HepG2 (cell line): Measurements from ENCODE around the gene SUN5.

Experiments used
- AKAP8 ChIP-seq: sonication (generic); formaldehyde crosslinking; IDR thresholded peaks from 2 replicates; pipeline ENCODE4 v1.5.1; 2020; ENCODE audit warnings: mild to moderate bottlenecking, missing genetic modification reagents
- BCLAF1 ChIP-seq: fragments of 450-650 bp; IDR thresholded peaks from 2 replicates; pipeline ENCODE4 v1.6.1; 2017; ENCODE audit warnings: mild to moderate bottlenecking
- ZNF274 ChIP-seq: sonication (generic); formaldehyde crosslinking; IDR thresholded peaks from 2 replicates; pipeline ENCODE4 v1.5.1; 2020; ENCODE audit warnings: mild to moderate bottlenecking, missing genetic modification reagents
- TF ChIP-seq, protein P1 (sequence below): sonication (generic); formaldehyde crosslinking; IDR thresholded peaks from 2 replicates; pipeline ENCODE4 v1.5.1; 2020; ENCODE audit warnings: missing genetic modification reagents, mild to moderate bottlenecking, borderline replicate concordance

GRCh38 chr20:33026072-33026778 is 22.0 kb upstream of the SUN5 start:
- TF ChIP-seq ZNF274 (CRISPR knock-in tag) (no peak), BCLAF1 (no peak), AKAP8 (peak; percentile 91)
- TF ChIP-seq, protein P1, sequence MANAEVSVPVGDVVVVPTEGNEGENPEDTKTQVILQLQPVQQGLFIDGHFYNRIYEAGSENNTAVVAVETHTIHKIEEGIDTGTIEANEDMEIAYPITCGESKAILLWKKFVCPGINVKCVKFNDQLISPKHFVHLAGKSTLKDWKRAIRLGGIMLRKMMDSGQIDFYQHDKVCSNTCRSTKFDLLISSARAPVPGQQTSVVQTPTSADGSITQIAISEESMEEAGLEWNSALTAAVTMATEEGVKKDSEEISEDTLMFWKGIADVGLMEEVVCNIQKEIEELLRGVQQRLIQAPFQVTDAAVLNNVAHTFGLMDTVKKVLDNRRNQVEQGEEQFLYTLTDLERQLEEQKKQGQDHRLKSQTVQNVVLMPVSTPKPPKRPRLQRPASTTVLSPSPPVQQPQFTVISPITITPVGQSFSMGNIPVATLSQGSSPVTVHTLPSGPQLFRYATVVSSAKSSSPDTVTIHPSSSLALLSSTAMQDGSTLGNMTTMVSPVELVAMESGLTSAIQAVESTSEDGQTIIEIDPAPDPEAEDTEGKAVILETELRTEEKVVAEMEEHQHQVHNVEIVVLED (CRISPR knock-in tag), result no peak
